C4-2B (cell line): ENCODE data around the gene ALDH4A1.

ENCODE experiments used
- CTCF ChIP-seq: fragments of 450-650 bp; conservative IDR thresholded peaks from 2 replicates; pipeline ENCODE4 v1.5.1; 2017; ENCODE audit warnings: mild to moderate bottlenecking
- ZFX ChIP-seq: fragments of 450-650 bp; IDR thresholded peaks from 2 replicates; pipeline ENCODE4 v1.6.1; 2017

- TF ChIP-seq CTCF (no peak), ZFX (no peak)
These were observed 20.5 kb downstream of the ALDH4A1 start for GRCh38 chr1:18881642-18882431.
